PC-3 (cell line): ENCODE data around the gene TWIST2. TPM values are rescaled to one million over a fixed set of nuclear protein-coding genes. Genes with fewer than 3 reads are reported as not detected.

Experiments used
- ATAC-seq: fragments of 200-7000 bp; cut with Tn5 transposase; 2 replicates; pipeline ENCODE4 v1.9.1; 2020; ENCODE audit warnings: mild to moderate bottlenecking, moderate library complexity
- BruUV-seq: library from RNA; stranded (reverse); fragments of 400-500 nt; replicated peaks from 2 replicates; lab custom pipeline; 2021; lab: Mats Ljungman, UMichigan
- CTCF ChIA-PET: fragments of 300-600 bp; sonication (Branson Sonifier 250); formaldehyde crosslinking; loops from one replicate; lab custom pipeline; 2022; ENCODE audit warnings: antibody characterized with exemption; lab: Charles Lee
- POLR2A ChIA-PET: fragments of 300-600 bp; sonication (Branson Sonifier 250); formaldehyde crosslinking; loops from one replicate; lab custom pipeline; 2022; ENCODE audit warnings: antibody characterized with exemption; ENCODE audit not compliant: unreplicated experiment; lab: Charles Lee
- DNase-seq: peaks from one replicate; pipeline ENCODE4 v3.0.0-alpha.2; 2015
- H2AFZ ChIP-seq: fragments of 300-600 bp; sonication (generic); 2 replicates; pipeline ENCODE4 v1.6.0; 2016; ENCODE audit warnings: antibody characterized with exemption, low read length
- H3F3A ChIP-seq: fragments of 300-600 bp; sonication (generic); one replicate; pipeline ENCODE4 v1.6.0; 2017; ENCODE audit warnings: antibody characterized with exemption, low read length, control low read depth, mild to moderate bottlenecking; ENCODE audit not compliant: unreplicated experiment
- H3K27ac ChIP-seq: fragments of 300-600 bp; sonication (generic); 2 replicates; pipeline ENCODE4 v1.5.1; 2016; ENCODE audit warnings: mild to moderate bottlenecking, low read length
- H3K27me3 ChIP-seq: fragments of 300-600 bp; sonication (generic); 2 replicates; pipeline ENCODE4 v1.6.1; 2016; ENCODE audit warnings: low read length, mixed read lengths
- H3K36me3 ChIP-seq: fragments of 300-600 bp; sonication (generic); 2 replicates; pipeline ENCODE4 v1.6.1; 2016; ENCODE audit warnings: low read depth, mixed run types, low read length, mixed read lengths
- H3K4me1 ChIP-seq: fragments of 300-600 bp; sonication (generic); 2 replicates; pipeline ENCODE4 v1.5.1; 2016; ENCODE audit warnings: low read length; ENCODE audit not compliant: insufficient read depth
- H3K4me2 ChIP-seq: fragments of 300-600 bp; sonication (generic); 2 replicates; pipeline ENCODE4 v1.6.0; 2016; ENCODE audit warnings: low read length
- H3K4me3 ChIP-seq: fragments of 300-600 bp; sonication (generic); 2 replicates; pipeline ENCODE4 v1.5.1; 2016; ENCODE audit warnings: mild to moderate bottlenecking, low read length, mixed read lengths
- H3K79me2 ChIP-seq: fragments of 300-600 bp; sonication (generic); 2 replicates; pipeline ENCODE4 v1.6.1; 2017; ENCODE audit warnings: low read length, mixed read lengths
- H3K9ac ChIP-seq: fragments of 300-600 bp; sonication (generic); 2 replicates; pipeline ENCODE4 v1.6.0; 2016; ENCODE audit warnings: mild to moderate bottlenecking, low read length
- H3K9me2 ChIP-seq: fragments of 300-600 bp; sonication (generic); replicated peaks from 2 replicates; pipeline ENCODE4 v1.6.1; 2016; ENCODE audit warnings: mixed run types, low read length, mixed read lengths
- H3K9me3 ChIP-seq: fragments of 300-600 bp; sonication (generic); 2 replicates; pipeline ENCODE4 v1.6.1; 2016; ENCODE audit warnings: low read length, mixed read lengths
- H4K20me1 ChIP-seq: fragments of 300-600 bp; sonication (generic); 2 replicates; pipeline ENCODE4 v1.6.1; 2016; ENCODE audit warnings: low read length, mixed read lengths
- EZH2 ChIP-seq: fragments of 300-600 bp; sonication (generic); IDR thresholded peaks from one replicate; pipeline ENCODE4 v1.6.1; 2017; ENCODE audit warnings: antibody characterized with exemption, mild to moderate bottlenecking, low read length; ENCODE audit not compliant: unreplicated experiment
- EZH2phosphoT487 ChIP-seq: fragments of 300-600 bp; sonication (generic); IDR thresholded peaks from 2 replicates; pipeline ENCODE4 v1.6.1; 2018; ENCODE audit warnings: mild to moderate bottlenecking, antibody characterized with exemption, low read length, borderline replicate concordance
- intact Hi-C: fragments of 100-400 bp; cut with micrococcal nuclease; formaldehyde crosslinking; loops from 2 replicates; pipeline ENCODE4 v1.9.0; 2023
- total RNA-seq: library from RNA; depleted of rRNA; stranded (reverse); fragments of >200 nt; gene quantifications from 2 replicates; pipeline ENCODE4 v1.2.3, GENCODE V29; 2014
- TF ChIP-seq, protein P1 (sequence below): fragments of 300-600 bp; sonication (generic); conservative IDR thresholded peaks from 2 replicates; pipeline ENCODE4 v1.5.1; 2017; ENCODE audit warnings: antibody characterized with exemption, low read depth, mild to moderate bottlenecking, low read length

Gene TWIST2
- total RNA-seq, 1 experiment from 2014 or later: 4.4 TPM

DNA sequence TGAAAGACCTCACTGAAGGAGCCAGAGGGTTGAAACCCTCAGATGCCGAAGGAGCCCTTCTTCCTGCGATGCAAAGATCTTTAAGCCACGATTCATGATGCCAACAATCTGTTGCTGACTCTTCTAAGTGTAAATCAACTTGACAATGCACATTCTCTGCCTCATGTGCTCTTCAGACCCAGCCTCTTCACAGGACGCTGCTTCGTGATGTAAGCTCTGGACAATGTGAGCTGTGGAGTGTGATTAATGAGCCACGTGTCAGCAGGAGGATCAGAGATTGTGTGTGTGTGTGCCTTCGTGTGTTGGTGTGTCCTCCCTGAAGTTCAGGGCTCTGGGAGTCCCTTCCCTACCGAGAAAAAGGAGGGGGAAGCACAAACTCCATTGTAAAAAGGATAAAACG is 26.5 kb upstream of the TWIST2 start:
- ChIA-PET CTCF (interaction anchor here (0.5 kb wide), 1 partner anchor 16 kb away, joined by 3 read pairs; no protein-coding TSS in a partner anchor), POLR2A (no interaction called here)
- Histone ChIP-seq H3K4me2 (no peak overlapping the region), H3K36me3 (no peaks in the 10 kb centered on the region), H3K4me1 (no peaks in the 10 kb centered on the region), H2AFZ (no peak overlapping the region), H3K27ac (no peak overlapping the region), H3F3A (no peaks in the 10 kb centered on the region), H3K9me3 (no peaks in the 10 kb centered on the region), H3K27me3 (no peaks in the 10 kb centered on the region), H4K20me1 (no peaks in the 10 kb centered on the region), H3K9me2 (no peaks in the 10 kb centered on the region; the same call in 1 of the 2 replicates), H3K9ac (no peak overlapping the region), H3K79me2 (no peaks in the 10 kb centered on the region), H3K4me3 (no peak overlapping the region)
- ATAC-seq: no peak
- TF ChIP-seq EZH2phosphoT487 (no peak), EZH2 (no peak)
- TF ChIP-seq, protein P1, sequence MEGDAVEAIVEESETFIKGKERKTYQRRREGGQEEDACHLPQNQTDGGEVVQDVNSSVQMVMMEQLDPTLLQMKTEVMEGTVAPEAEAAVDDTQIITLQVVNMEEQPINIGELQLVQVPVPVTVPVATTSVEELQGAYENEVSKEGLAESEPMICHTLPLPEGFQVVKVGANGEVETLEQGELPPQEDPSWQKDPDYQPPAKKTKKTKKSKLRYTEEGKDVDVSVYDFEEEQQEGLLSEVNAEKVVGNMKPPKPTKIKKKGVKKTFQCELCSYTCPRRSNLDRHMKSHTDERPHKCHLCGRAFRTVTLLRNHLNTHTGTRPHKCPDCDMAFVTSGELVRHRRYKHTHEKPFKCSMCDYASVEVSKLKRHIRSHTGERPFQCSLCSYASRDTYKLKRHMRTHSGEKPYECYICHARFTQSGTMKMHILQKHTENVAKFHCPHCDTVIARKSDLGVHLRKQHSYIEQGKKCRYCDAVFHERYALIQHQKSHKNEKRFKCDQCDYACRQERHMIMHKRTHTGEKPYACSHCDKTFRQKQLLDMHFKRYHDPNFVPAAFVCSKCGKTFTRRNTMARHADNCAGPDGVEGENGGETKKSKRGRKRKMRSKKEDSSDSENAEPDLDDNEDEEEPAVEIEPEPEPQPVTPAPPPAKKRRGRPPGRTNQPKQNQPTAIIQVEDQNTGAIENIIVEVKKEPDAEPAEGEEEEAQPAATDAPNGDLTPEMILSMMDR: no peak
- DNase-seq: no peak
- intact Hi-C loops: no loop called here
- BruUV-seq: no TSS peak

DNA sequence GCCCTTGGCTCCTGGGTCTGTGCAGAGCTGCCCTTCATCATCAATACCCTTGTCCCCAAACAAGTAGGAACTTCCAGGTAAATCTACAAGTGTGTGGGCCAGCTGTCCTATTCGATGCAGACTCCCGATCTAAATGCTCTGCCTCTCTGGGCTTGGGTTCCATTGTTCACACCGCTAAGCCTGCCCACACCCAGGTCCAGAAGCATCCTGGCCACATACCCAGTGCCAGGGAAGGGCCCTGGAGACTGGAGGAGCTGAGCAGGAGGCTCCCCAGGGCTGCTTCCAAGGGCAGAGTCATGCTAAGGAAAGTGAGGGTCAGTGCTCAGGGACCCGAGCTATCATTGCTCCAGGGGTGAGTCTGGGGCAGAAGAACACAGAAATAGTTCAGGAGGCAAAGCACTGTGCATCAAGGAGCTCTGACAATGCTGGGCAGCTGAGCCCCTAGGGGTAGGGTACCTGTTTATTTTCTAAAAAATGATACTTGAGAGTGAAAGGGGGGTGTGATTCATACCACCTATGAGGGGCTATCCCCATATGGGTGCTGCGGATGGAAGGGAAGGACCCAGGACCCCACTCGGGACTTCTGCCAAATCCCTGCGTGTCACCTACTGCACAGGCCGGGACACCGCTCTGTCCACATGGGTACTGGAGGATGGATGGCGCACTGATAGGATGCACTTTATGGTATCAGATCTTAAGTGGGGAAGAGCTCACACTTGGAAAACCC is 25.8 kb upstream of the TWIST2 start:
- Histone ChIP-seq H3K4me3 (no peak overlapping the region), H3K27me3 (no peaks in the 10 kb centered on the region), H3K9me3 (no peaks in the 10 kb centered on the region), H3K4me1 (no peaks in the 10 kb centered on the region), H4K20me1 (no peaks in the 10 kb centered on the region), H3F3A (no peaks in the 10 kb centered on the region), H3K27ac (no peak overlapping the region), H2AFZ (no peak overlapping the region), H3K4me2 (no peak overlapping the region), H3K36me3 (no peaks in the 10 kb centered on the region), H3K79me2 (no peaks in the 10 kb centered on the region), H3K9ac (no peak overlapping the region), H3K9me2 (no peaks in the 10 kb centered on the region; the same call in 1 of the 2 replicates)
- ATAC-seq: no peak
- CTCF ChIA-PET: interaction anchor here (0.5 kb wide), 1 partner anchor 17 kb away, joined by 3 read pairs; no protein-coding TSS in a partner anchor
- DNase-seq: no peak
- intact Hi-C loops: no loop called here
- POLR2A ChIA-PET: no interaction called here
- no TSS peak for BruUV-seq
- TF ChIP-seq, protein P1: no peak
- TF ChIP-seq EZH2: no peak
- no peak for TF ChIP-seq EZH2phosphoT487

DNA sequence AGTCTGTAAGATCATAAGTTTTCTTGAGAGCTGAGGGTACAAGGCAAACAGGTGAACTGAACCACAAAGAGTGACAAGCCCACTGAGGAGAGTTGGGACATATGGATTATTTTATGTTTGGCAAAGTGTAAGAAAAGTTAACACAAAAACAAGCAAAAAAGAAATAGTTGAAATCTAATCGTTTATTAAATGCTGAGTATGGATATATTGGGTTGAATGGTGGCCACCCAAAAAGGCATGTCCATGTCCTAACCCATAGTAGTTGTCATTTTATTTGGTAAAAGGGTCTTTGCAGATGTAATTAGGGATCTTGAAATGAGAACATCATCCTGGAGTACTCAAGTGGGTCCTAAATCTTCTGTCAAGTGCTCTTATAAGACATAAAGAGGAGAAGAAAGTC is 24.9 kb upstream of the TWIST2 start:
- Histone ChIP-seq H4K20me1 (no peaks in the 10 kb centered on the region), H3K79me2 (no peaks in the 10 kb centered on the region), H3K4me3 (no peak overlapping the region), H3K9ac (no peak overlapping the region), H3K36me3 (no peaks in the 10 kb centered on the region), H3K27me3 (no peaks in the 10 kb centered on the region), H3K4me1 (no peaks in the 10 kb centered on the region), H3F3A (no peaks in the 10 kb centered on the region), H3K4me2 (no peak overlapping the region), H3K9me2 (no peaks in the 10 kb centered on the region; the same call in 1 of the 2 replicates), H3K9me3 (no peaks in the 10 kb centered on the region), H2AFZ (no peak overlapping the region), H3K27ac (no peak overlapping the region)
- ChIA-PET CTCF (no interaction called here), POLR2A (no interaction called here)
- TF ChIP-seq EZH2phosphoT487: no peak
- no peak for ATAC-seq
- intact Hi-C loops: no loop called here
- DNase-seq: no peak
- no TSS peak for BruUV-seq
